GM19240 (cell line): ENCODE results near the gene RRAGC.

Experiments used
- DNase-seq: peaks from one replicate; pipeline ENCODE4 v3.0.0; 2011; ENCODE audit warnings: low spot score; ENCODE audit not compliant: insufficient read length

RRAGC gene, protein sequence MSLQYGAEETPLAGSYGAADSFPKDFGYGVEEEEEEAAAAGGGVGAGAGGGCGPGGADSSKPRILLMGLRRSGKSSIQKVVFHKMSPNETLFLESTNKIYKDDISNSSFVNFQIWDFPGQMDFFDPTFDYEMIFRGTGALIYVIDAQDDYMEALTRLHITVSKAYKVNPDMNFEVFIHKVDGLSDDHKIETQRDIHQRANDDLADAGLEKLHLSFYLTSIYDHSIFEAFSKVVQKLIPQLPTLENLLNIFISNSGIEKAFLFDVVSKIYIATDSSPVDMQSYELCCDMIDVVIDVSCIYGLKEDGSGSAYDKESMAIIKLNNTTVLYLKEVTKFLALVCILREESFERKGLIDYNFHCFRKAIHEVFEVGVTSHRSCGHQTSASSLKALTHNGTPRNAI

DNA sequence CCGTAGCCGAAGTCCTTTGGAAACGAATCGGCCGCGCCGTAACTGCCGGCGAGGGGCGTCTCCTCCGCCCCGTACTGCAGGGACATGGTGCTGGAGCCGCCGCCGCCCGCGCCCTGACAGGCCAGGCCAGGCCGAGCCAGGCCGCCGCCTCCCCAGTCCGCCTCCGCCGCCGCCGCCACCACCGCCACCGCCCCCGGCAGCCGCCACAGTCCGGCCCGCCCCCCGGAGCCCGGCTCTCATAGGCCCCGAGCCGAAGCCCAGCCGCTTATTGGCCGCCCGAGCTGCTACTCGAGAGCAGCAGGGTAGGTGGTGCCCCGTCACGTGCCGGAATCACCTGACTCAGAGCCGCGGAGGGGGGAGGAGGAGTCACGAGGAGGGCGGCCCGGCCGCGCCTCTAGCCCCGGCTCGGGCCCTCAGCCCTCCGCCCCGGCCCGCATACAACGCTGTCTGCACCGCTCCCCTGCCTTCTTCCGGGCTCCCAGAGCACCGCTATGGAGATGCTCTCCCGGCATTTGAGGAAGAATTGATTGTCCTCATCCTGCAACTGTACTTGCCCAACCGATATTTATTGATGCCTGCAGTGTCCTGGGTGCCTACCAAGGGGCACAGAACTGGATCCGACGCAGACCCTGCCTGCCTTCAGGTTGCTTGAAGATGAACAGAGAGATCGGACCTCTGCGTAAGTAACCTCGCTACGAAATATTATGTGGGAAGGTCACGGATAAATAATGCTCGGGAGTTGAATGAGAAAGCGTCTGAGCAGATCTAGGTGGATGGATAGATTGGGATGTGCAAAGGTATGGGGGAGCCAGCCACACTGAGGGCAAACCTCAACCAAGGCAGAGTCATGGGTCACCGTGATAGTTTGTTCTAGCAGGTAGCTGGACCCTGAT, at the start of gene RRAGC:
Gene RRAGC, minus strand, starts transcription at position 212 of the 893 bp plus-strand sequence. Its CDS starts 126 bp downstream, at position 86.
- peak; percentile 95 for DNase-seq

DNA sequence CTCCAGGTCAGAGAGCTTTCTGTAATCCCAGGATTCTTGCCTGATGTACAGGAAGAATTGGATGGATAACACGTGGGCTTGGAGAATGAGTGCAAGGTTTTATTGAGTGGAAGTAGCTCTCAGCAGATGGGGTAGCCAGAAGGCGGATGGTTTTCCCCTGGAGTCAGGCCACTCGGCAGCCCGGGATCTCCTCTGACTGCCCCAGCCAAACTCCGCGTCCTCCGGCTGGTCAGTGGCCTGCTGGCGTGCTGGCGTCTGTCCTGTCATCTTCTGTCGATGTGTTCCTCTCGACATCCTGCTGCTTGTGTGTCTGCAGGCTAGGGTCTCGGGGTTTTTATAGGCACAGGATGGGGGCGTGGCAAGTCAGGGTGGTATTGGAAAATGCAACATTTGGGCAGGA, 49.2 kb upstream of the RRAGC start:
- DNase-seq: no peak

DNA sequence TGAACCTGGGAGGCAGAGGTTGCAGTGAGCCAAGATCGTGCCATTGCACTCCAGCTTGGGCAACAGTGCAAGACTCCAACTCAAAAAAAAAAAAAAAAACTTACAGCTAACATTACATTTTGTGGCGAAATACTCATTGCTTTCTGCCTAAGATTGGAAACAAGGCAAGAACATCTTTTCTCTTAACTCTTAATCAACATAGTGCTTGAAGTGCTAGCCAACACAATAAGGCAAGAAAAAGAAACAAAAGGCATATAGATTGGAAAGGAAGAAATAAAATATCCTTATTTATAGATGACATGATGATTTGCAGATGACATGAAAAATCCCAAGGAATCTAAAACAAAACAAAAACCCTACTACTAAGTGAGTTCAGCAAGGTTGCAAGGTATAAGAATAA, 46.4 kb upstream of the RRAGC start:
- no peak for DNase-seq

DNA sequence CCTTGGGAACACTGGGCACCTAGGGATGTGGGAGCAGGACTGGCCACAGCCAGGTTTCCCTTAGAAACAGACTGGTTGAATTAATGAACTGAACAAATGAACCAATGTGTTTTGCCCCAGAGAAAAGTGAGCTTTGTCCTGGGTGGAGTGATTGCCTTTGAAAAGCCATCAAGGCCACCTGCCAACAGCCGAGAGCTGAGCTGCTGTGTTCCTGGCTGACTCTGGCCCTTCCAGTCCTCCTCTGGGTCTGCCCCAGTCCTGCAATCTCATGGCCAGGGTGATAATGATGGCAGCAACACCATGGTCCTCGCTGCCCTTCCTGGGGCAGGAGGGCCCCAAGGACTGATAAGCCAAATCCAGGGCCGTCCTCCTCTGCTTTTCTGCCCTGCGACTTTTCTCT, 40.0 kb upstream of the RRAGC start:
- DNase-seq: no peak

DNA sequence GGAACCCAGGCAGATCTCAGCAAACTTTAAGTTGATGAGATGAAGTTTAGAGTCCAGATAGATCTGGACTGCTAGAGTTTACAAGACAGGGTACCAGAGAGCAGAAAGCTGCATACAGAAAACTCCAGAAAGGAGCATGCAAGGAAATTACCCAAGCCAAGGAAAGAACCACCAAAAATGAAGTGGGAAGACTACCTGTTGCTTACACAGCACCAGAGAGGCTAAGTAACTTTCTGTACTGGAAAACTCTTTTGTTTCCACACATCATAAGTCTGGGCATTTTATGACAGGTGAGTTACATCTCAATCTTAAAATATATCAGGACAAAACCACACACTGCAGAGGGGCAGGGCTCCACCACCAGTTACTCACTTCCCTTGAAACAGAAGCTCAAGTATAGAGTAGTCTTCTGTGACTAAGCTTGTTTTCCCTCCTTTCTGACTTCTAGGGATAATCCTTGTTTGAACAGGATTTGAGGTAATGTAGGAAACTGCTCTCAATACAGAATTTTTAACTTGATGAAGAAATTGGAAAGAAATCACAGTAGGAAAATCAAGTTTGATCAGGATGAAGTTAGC, 39.2 kb upstream of the RRAGC start:
- DNase-seq: no peak

DNA sequence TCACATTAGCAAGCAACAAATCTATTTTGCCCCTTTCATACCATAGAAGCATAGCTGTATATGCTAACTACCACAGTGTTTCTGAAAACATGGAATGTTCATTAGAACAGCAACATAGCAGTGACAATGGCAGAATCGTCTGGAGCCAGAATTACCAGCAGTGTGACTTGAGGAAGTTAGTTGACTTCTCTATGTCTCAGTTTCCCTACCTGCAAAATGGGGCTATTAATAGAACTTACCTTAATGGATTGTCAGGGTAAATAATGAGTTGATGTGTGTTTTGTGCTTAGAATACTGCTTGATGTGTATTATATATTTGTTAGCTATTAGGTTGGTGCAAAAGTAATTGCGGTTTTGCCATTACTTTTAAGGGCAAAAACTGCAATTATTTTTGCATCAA, 36.6 kb upstream of the RRAGC start:
- no peak for DNase-seq

DNA sequence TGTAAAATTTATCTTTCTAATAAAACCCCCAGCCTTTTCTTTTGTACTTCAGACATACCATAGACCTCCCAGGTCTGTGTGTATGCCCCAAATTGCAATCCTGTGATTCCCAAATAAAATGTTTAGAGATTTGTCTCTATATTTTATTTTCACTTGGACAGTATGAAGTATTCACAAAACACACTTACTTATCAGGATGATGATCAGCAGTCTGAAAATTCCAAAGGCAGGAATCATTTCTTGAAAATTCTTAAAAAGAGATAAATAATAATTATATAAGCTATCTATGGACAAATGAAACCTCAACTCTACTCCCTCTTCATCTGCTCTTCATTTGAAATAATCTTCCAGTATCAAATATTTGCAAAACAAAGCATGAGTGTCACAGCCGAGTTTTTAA, 33.4 kb upstream of the RRAGC start:
- DNase-seq: no peak

DNA sequence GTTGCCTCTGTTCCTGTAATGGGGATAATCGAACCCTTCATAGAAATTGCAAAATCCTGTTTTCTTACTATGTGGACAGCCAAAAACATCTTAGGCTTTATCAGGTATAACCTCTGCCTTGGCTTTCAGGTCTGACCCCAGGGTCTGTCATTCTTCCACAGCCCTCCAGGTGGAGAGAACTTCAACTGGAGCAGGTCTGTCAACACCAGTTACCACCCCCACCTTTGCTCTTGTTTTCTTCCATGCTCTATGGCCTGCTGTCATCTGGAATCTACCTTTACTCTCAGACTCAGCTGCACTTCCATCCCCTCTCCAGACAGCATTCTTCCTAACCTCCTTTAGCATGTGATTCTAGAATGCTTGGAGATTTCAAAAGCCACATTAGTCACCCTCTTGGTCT, 32.2 kb upstream of the RRAGC start:
- no peak for DNase-seq

DNA sequence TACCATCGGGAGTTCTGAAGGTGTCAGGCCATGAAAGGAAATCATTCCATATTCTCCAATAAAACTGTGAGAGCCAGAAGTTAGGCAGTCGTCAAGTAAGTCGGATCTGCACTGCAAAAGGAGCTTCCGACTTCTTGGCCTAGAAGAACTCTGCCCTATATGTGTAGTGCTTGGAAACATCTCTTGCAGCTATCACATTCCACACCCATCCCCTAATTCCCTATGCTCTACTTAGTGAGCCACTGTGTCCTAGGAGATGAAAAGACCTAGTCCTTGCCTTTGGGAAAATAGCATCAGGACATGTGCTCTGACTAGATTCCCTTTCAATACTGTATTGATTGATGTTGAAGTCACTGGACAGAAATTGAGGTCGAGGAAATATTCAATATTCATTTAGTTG, 30.0 kb upstream of the RRAGC start:
- no peak for DNase-seq

DNA sequence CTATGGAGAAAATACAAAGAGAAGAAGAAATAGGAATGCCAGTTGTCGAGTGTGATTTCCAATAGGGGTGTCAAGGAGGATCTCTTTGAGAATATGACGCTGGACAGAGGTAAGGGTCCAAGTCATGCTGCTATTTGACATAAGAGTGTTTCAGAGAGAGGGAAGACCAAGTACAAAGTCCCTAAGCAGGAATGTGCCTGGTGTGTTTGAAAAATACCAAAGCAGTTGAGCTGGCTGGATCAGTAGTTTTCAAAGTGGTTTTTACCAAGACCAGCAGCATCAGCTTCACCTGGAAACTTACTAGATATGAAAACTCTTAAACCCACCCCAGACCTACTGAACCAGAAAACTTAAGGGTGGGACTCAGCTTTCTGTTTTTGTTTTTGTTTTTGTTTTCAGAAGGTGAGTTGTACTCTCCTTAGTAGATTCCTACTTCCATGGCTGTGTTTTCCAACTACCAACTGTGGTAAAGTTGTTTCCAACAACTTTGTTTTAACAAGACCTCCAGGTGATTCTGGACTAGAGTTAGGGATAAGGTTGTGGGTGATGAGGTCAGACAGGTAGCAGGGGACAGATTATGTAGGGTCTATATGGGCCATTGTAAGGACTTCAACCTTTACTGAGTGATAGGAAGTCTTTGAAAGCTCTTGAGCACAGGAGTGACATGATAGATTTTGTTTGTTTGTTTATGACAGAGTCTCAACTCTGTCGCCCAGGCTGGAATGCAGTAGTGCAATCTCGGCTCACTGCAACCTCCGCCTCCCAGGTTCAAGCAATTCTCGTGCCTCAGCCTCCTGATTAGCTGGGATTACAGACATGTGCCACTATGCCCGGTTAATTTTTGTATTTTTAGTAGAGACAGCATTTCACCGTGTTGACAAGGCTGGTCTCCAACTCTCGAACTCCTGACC, 29.1 kb upstream of the RRAGC start:
- DNase-seq: no peak

DNA sequence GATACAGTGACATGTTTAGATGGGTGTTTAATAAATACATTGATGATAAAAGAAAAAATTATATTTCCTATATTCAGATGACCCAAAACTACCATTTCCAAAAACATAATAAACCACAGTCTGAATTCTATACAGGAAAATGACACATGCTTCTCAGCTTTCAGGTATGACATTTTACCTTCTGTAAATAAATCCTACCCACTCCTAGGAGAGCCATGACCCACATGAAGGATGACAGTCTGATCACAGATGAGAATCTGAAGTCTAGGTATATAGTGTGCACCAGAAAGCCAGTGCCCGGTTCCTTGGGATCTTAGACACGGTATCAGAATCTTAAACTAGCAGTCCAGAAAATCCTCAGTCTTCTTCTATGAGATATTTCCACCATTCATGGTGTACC, 25.5 kb upstream of the RRAGC start:
- no peak for DNase-seq

DNA sequence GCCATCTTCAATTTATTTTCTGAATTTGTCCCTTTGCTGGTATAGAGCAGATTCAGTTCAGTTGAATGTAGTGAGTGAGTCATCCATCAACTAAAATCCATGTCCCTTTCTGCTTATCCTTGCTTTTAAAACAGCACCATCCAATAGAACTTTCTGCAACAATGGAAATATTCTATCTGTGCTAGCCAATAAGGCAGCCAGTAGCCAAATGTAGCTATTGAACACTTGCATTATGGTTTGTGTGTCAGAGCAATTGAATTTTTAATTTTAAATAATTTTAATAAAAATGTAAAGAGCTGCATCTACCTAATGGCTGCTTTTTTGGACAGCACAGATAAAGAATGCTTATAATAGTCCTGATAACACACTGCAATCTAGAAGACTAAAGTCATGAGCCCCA, 21.9 kb upstream of the RRAGC start, which contains the start of gene GJA9:
Gene GJA9, minus strand, starts transcription at position 101 of the 400 bp plus-strand sequence. CDS start 5,489 bp downstream, outside the sequence.
- DNase-seq: no peak

DNA sequence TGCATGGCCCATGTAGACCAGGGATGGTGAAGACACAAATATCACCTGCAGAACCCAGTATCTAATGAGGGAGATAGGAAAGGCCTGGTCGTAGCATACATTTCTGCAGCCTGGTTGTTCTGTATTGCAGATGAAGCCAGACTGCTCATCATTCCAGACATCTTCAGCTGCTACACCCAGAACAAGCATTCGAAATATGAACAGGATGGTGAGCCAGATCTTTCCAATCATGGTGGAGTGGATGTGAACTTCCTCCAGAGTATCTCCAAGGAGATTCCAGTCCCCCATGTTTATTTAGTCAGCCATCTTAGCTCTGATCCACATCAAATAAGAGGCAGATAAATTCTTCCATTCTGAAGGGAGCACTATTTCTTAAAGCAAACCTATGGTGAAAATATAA, 16.2 kb upstream of the RRAGC start:
- DNase-seq: no peak

DNA sequence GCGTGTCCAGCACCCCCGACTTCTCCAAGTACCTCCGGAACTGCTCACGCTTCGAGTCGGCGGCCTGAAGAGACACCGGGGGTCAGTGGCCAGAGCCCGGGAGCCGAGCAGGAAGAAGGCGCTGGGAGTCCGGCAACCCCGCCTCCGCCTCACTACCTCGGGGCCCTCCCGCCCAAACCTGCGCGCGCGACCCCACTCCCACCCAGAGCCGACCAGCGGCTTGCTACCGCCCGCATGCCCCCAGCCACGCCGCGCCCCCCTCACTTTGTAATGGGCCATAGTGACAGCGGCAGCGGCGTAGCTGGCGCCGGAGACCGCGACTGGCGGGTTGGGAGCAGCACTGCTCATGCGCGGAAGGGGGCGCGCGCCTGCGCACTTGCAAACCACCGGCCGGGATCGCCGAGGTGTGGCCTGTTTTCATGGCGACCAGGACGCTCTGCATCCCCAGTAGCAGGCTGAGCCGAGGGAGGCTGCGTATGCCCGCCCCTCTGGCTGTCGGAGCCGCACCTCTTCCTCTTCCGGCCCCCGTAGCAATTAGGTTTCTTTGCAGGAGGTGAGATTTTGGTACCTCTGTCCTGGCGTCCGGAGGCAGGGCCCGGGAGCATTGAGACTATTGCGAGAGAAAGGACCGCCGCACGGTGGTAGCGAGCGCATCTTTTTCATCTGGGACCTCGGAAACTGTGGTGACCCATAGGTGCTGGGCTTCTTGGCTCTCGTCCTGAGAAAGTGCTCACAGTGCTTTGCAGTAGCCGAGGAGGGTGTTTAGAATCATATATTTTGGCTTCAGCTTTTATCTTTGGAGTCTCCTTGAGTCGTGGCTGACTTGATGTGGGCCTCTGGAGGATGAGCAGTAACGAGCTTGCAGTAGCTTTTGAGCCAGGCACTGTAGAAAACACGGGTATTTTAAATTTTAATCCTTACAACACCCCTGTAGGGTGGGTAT, 13.7 kb upstream of the RRAGC start, which contains the start of gene MYCBP:
Gene MYCBP, minus strand, starts transcription at position 322 of the 943 bp plus-strand sequence. Its CDS starts 43 bp downstream, at position 279.
- peak; percentile 92 for DNase-seq

DNA sequence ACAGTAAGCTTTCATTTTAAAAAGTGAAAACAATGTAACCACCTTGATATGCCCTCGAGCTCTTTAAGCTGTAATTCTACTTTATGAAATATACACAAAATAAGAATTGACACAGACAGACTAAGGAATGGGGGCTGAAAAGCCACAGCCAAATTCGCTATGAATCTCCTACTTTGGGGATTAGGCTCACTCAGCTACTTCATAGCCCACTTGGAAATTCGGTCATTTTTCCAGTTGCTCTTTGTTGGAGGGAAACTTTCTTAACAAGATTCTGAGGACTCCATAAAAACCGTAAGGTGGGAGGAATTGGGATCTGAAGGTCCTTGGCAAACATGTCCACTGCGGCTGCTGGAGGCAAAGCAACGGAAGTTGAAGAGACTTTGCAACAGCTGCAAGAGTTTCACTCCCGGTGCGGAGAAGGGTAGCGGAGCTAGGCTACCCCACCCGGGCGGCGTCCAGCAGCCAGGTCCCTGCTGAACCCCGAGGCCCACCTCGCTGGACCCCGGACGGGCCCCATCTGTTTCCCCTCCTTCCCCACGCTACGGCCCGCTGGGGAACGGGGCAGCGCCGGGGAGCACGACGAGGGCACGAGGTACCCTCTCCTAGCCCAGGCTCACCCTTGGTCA, 12.9 kb upstream of the RRAGC start:
- DNase-seq: no peak

DNA sequence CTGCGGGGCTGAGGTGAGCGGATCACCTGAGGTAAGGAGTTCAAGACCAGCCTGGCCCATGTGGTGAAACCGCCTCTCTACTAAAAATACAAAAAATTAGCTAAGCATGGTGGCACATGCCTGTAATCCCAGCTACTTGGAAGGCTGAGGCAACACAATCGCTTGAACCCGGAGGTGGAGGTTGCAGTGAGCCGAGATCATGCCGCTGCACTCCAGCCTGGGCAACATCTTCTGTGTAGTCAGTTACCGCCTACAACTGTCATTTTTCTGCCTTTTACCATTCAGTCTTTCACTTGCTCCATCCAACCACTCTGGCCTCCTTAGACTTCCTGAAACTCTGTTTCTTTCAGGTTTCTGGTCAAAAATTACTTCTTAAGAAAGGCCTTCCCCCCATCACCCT, 11.4 kb upstream of the RRAGC start:
- no peak for DNase-seq

DNA sequence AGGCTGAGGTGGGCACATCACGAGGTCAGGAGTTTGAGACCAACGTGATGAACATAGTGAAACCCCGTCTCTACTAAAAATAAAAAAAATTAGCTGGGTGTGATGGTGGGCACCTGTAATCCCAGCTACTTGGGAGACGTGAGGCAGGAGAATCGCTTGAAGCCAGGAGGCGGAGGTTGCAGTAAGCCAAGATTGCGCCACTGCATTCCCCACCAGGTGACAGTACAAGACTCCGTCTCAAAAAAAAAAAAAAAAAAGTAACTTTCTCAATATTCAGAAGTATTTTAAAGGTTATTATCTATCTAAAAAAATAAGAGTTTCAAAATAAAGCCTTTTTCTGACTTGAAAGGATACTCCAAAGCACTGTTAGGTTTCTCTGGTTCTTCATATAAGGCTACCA, 7.6 kb upstream of the RRAGC start:
- no peak for DNase-seq

DNA sequence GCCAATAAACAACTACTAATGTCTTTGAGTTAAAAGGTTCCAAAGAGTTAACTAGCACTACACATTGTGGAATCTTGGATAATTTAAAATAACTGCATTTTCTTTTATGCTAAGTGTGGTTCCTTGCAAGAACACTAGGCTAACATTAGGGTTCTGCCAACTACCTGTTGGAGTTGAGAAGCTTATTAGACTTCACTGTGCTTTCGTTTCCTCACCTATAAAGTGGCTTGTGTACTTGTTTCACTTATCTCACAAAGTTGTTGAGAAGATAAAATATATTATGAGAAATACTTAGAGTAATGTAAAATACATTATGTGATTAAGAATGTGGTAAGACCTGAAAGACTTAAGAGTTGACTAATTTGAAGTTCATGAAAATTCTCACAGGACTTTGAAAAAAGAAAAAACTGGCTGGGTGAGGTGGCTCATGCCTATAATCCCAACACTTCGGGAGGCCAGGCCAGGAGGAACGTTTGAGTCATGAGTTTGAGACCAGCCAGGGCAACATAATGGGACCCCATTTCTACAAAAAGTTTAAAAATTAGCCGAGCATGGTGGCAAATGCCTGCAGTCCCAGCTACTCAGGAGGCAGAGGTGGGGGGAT, 5.6 kb upstream of the RRAGC start:
- DNase-seq: no peak

DNA sequence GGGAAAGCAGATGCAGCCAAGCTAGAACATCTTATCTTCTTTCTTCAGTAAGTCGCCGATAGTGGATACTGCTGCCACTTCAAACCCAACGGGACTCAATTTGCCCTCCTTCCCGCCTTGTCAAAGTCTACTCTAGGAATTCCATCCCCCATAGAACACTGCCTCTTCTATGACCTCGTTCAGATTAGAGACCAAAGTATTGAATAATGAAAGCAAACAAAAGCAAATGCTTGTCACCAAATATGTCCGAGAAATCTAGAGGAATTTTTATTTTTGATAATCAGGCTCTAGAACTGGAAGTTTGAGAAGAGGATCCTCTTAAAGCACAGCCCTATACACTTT, 853 bp upstream of the RRAGC start:
- DNase-seq: no peak
